ENCODE measurements around the gene ZDHHC17. TPM values are rescaled to one million over a fixed set of nuclear protein-coding genes. Genes with fewer than 3 reads are reported as not detected.

The ZDHHC17 gene
- total and polyA plus RNA-seq, 2 of the 13 experiments (the other 11 are each of a cell fraction or from before 2014, with no cell fraction given): 36.7 to 38.5 TPM

DNA sequence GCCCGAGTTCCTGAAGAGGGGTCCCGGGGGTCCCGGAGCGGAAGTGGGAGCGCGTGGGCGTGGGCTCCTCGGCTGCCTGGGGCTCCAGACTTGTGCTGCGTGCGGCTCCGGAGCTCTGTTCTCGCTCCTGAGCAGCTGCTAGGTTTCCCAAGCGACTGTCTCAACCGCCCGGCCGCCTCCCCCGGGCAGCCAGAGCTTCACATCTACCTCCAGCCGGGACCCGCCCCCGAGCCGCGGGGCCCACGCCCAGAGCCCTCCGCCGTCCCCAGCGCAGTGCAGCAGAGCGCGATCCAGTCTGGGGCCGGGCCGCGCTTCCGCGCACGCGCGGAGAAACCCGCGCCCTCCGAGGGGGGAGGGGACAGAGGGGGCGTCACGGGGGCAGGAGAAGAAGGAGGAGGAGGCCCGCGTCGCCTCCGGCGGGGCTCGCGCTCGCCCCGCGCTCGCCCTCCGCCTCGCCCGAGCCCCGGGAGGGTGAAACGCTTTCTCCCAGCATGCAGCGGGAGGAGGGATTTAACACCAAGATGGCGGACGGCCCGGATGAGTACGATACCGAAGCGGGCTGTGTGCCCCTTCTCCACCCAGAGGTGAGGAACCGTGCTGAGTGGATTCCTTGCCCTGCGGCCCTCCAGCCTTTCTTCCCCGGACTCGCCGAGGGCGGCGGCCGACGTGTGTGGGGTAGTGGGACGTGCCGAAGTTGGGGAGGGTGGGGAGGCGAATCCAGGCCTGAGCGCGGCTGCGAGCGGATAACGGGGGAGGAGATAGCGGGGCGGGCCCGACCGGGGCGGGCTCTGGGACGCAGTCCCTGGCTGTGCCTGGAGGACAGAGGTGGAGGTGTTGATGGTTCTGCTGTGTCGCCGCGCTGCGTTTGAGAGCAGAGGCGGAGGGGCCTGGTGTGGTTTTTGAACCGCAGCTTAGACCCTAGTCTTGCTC lies at the start of gene ZDHHC17 (continued):
- TF ChIP-seq, protein P1, sequence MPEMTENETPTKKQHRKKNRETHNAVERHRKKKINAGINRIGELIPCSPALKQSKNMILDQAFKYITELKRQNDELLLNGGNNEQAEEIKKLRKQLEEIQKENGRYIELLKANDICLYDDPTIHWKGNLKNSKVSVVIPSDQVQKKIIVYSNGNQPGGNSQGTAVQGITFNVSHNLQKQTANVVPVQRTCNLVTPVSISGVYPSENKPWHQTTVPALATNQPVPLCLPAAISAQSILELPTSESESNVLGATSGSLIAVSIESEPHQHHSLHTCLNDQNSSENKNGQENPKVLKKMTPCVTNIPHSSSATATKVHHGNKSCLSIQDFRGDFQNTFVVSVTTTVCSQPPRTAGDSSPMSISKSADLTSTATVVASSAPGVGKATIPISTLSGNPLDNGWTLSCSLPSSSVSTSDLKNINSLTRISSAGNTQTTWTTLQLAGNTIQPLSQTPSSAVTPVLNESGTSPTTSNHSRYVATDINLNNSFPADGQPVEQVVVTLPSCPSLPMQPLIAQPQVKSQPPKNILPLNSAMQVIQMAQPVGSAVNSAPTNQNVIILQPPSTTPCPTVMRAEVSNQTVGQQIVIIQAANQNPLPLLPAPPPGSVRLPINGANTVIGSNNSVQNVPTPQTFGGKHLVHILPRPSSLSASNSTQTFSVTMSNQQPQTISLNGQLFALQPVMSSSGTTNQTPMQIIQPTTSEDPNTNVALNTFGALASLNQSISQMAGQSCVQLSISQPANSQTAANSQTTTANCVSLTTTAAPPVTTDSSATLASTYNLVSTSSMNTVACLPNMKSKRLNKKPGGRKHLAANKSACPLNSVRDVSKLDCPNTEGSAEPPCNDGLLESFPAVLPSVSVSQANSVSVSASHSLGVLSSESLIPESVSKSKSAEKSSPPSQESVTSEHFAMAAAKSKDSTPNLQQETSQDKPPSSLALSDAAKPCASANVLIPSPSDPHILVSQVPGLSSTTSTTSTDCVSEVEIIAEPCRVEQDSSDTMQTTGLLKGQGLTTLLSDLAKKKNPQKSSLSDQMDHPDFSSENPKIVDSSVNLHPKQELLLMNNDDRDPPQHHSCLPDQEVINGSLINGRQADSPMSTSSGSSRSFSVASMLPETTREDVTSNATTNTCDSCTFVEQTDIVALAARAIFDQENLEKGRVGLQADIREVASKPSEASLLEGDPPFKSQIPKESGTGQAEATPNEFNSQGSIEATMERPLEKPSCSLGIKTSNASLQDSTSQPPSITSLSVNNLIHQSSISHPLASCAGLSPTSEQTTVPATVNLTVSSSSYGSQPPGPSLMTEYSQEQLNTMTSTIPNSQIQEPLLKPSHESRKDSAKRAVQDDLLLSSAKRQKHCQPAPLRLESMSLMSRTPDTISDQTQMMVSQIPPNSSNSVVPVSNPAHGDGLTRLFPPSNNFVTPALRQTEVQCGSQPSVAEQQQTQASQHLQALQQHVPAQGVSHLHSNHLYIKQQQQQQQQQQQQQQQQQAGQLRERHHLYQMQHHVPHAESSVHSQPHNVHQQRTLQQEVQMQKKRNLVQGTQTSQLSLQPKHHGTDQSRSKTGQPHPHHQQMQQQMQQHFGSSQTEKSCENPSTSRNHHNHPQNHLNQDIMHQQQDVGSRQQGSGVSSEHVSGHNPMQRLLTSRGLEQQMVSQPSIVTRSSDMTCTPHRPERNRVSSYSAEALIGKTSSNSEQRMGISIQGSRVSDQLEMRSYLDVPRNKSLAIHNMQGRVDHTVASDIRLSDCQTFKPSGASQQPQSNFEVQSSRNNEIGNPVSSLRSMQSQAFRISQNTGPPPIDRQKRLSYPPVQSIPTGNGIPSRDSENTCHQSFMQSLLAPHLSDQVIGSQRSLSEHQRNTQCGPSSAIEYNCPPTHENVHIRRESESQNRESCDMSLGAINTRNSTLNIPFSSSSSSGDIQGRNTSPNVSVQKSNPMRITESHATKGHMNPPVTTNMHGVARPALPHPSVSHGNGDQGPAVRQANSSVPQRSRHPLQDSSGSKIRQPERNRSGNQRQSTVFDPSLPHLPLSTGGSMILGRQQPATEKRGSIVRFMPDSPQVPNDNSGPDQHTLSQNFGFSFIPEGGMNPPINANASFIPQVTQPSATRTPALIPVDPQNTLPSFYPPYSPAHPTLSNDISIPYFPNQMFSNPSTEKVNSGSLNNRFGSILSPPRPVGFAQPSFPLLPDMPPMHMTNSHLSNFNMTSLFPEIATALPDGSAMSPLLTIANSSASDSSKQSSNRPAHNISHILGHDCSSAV (CRISPR knock-in tag; IDR thresholded peaks at IDR 0.05; ENCODE audit: borderline replicate concordance): no peak
- TF ChIP-seq ZSCAN12 (CRISPR knock-in tag; IDR thresholded peaks at IDR 0.05) (no peak), ZNF614 (CRISPR knock-in tag; IDR thresholded peaks at IDR 0.05; ENCODE audit: borderline replicate concordance) (0 out of 2 replicates have a peak, but pooled peaks have one; percentile 14), ZNF260 (CRISPR knock-in tag; IDR thresholded peaks at IDR 0.05; ENCODE audit: borderline replicate concordance, low read depth) (no peak), ELF4 (CRISPR knock-in tag; IDR thresholded peaks at IDR 0.05; ENCODE audit: borderline replicate concordance) (no peak), ZNF790 (CRISPR knock-in tag; IDR thresholded peaks at IDR 0.05; ENCODE audit: borderline replicate concordance) (peak; percentile 76; the same call in 1 of the 2 replicates), ZFP90 (CRISPR knock-in tag; IDR thresholded peaks at IDR 0.05; ENCODE audit: borderline replicate concordance) (no peak), ISL2 (CRISPR knock-in tag; IDR thresholded peaks at IDR 0.05) (0 out of 2 replicates have a peak, but pooled peaks have one; percentile 21), ZMAT3 (CRISPR knock-in tag; conservative IDR thresholded peaks at IDR 0.05) (peak; percentile 44; the same call in 1 of the 2 replicates), ZKSCAN1 (IDR thresholded peaks at IDR 0.05; ENCODE audit: low read length) (no peak), PRPF4 (IDR thresholded peaks at IDR 0.05; ENCODE audit: low read depth, low read length, poor library complexity, severe bottlenecking) (no peak), WIZ (CRISPR knock-in tag; IDR thresholded peaks at IDR 0.05) (0 out of 2 replicates have a peak, but pooled peaks have one; percentile 16), ZBTB1 (CRISPR knock-in tag; IDR thresholded peaks at IDR 0.05; ENCODE audit: borderline replicate concordance) (no peak), YY1 (IDR thresholded peaks at IDR 0.05; ENCODE audit: insufficient read depth, insufficient replicate concordance, low read depth, low read length) (peak; percentile 95)
- TF ChIP-seq, protein P2, sequence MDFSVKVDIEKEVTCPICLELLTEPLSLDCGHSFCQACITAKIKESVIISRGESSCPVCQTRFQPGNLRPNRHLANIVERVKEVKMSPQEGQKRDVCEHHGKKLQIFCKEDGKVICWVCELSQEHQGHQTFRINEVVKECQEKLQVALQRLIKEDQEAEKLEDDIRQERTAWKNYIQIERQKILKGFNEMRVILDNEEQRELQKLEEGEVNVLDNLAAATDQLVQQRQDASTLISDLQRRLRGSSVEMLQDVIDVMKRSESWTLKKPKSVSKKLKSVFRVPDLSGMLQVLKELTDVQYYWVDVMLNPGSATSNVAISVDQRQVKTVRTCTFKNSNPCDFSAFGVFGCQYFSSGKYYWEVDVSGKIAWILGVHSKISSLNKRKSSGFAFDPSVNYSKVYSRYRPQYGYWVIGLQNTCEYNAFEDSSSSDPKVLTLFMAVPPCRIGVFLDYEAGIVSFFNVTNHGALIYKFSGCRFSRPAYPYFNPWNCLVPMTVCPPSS (IDR thresholded peaks at IDR 0.05): no peak
- TF ChIP-seq, protein P3, sequence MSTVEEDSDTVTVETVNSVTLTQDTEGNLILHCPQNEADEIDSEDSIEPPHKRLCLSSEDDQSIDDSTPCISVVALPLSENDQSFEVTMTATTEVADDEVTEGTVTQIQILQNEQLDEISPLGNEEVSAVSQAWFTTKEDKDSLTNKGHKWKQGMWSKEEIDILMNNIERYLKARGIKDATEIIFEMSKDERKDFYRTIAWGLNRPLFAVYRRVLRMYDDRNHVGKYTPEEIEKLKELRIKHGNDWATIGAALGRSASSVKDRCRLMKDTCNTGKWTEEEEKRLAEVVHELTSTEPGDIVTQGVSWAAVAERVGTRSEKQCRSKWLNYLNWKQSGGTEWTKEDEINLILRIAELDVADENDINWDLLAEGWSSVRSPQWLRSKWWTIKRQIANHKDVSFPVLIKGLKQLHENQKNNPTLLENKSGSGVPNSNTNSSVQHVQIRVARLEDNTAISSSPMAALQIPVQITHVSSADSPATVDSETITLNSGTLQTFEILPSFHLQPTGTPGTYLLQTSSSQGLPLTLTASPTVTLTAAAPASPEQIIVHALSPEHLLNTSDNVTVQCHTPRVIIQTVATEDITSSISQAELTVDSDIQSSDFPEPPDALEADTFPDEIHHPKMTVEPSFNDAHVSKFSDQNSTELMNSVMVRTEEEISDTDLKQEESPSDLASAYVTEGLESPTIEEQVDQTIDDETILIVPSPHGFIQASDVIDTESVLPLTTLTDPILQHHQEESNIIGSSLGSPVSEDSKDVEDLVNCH (CRISPR knock-in tag; IDR thresholded peaks at IDR 0.05): no peak

Measured in HepG2 (cell line).